Measurements from ENCODE around the gene BAD.

Gene BAD

GRCh38 chr11:64243236-64243854, 41.1 kb downstream of the BAD start:
- DNase-seq = no peak

- peak; percentile 9 to 55 (median 36) for DNase-seq
These were observed 42.7 kb downstream of the BAD start for GRCh38 chr11:64241491-64242374.

- peak; percentile 97 to 99 (median 98) for DNase-seq
These were observed 43.3 kb downstream of the BAD start for GRCh38 chr11:64241241-64241490.

GRCh38 chr11:64240435-64241240, 43.8 kb downstream of the BAD start, which contains the start of gene FKBP2:
Gene FKBP2 (plus strand): TSS chr11:64241095. CDS start chr11:64242388, 1,293 bp downstream.
- peak; percentile 96 to 99 (median 99) for DNase-seq

- no peak for DNase-seq
These were observed 44.6 kb downstream of the BAD start for GRCh38 chr11:64239662-64240434.

- DNase-seq = no peak
These were observed 45.5 kb downstream of the BAD start for GRCh38 chr11:64238999-64239398.

GRCh38 chr11:64238076-64238475, 46.4 kb downstream of the BAD start:
- DNase-seq = peak in 2 of 3 experiments; percentile 64 to 77

GRCh38 chr11:64237484-64237951, 46.9 kb downstream of the BAD start:
- peak in 2 of 3 experiments; percentile 91 to 95 for DNase-seq

- peak in 1 of 3 experiments; percentile 26 for DNase-seq
These were observed 48.9 kb downstream of the BAD start for GRCh38 chr11:64235437-64236161.

GRCh38 chr11:64234647-64235379, 49.7 kb downstream of the BAD start:
- peak; percentile 33 to 68 (median 66) for DNase-seq

GRCh38 chr11:64233913-64234586, 50.4 kb downstream of the BAD start, which contains the start of gene VEGFB:
Gene VEGFB (plus strand): TSS chr11:64234584. CDS start chr11:64234834, 250 bp downstream.
- peak; percentile 49 to 78 (median 76) for DNase-seq

- no peak for DNase-seq
These were observed 51.5 kb downstream of the BAD start for GRCh38 chr11:64232967-64233315.

GRCh38 chr11:64232182-64232966, 52.1 kb downstream of the BAD start:
- DNase-seq = no peak

- DNase-seq = no peak
These were observed 52.9 kb downstream of the BAD start for GRCh38 chr11:64231546-64231945.

GRCh38 chr11:64230985-64231365, 53.5 kb downstream of the BAD start:
- no peak for DNase-seq

GRCh38 chr11:64230171-64230984, 54.1 kb downstream of the BAD start, which contains the start of gene DNAJC4:
Gene DNAJC4 (plus strand): TSS chr11:64230548. CDS start chr11:64230855, 307 bp downstream.
- DNase-seq = peak; percentile 96 to 99 (median 98)

GRCh38 chr11:64229744-64230170, 54.7 kb downstream of the BAD start:
- DNase-seq = no peak

- no peak for DNase-seq
These were observed 55.2 kb downstream of the BAD start for GRCh38 chr11:64229090-64229743.

All from NCI-H1417 (cell line).